HL-60 (cell line): ENCODE measurements around the gene RHEBL1.
A peak's percentile ranks its signal among the peaks of the same experiment; 100 is the strongest.

Source experiments
- DNase-seq, 2 experiments: peaks; one replicate each; pipeline ENCODE4 v3.0.0-alpha.2; 2010 to 2020; ENCODE audit warnings: low read depth in 1 of 2, low spot score in 1 of 2
- H3K27ac ChIP-seq: fragments of 250-450 bp; sonication (Bioruptor Pico); replicated peaks from 2 replicates; pipeline ENCODE4 v1.5.1; 2020; ENCODE audit warnings: mild to moderate bottlenecking, moderate library complexity
- H3K27me3 ChIP-seq: fragments of 250-450 bp; sonication (Bioruptor Pico); 2 replicates; pipeline ENCODE4 v1.5.1; 2021; ENCODE audit warnings: mild to moderate bottlenecking, moderate library complexity; ENCODE audit not compliant: insufficient read depth, poor library complexity, severe bottlenecking
- H3K4me3 ChIP-seq: replicated peaks from 2 replicates; pipeline ENCODE4 v1.5.1; 2011; ENCODE audit warnings: mild to moderate bottlenecking, control low read depth, low read length; ENCODE audit not compliant: insufficient read depth
- GABPA ChIP-seq: IDR thresholded peaks from 2 replicates; pipeline ENCODE4 v1.6.1; 2012; ENCODE audit warnings: low read depth
- POLR2AphosphoS5 ChIP-seq: IDR thresholded peaks from 2 replicates; pipeline ENCODE4 v1.6.1; 2012; ENCODE audit warnings: low read depth
- REST ChIP-seq: IDR thresholded peaks from 2 replicates; pipeline ENCODE4 v1.6.1; 2012; ENCODE audit warnings: low read depth; ENCODE audit not compliant: insufficient replicate concordance
- SPI1 ChIP-seq: IDR thresholded peaks from 2 replicates; pipeline ENCODE4 v1.6.1; 2012; ENCODE audit warnings: low read depth, mild to moderate bottlenecking, borderline replicate concordance
- TF ChIP-seq, protein P1 (sequence below): IDR thresholded peaks from one replicate; pipeline ENCODE4 v1.5.1; 2011; ENCODE audit warnings: low read length, control low read depth, inconsistent platforms; ENCODE audit not compliant: insufficient read depth

The RHEBL1 gene

DNA sequence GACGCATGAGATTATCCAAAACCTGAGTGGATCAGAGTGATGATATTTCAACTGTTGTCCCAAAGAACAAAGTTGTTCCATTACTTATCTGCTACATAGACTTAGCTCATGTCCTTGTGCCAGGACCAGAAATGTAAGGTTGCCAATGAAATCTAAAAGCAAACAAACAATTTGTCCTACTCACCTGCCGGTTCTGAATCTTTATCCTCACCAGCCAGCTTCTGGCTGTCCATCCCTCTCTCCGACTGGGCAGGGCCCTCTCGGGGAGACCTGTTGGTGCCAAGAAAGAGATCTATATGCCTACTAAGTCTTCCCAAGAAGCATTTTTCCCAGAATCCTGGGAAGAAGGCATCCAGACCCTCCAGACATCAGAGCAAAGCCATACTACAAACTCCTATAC, 14.7 kb downstream of the RHEBL1 start:
- Histone ChIP-seq H3K27me3 (no peaks in the 10 kb centered on the region), H3K4me3 (no peak overlapping the region), H3K27ac (peak overlapping the region; percentile 22; the same call in 1 of the 2 replicates)
- TF ChIP-seq POLR2AphosphoS5 = no peak
- TF ChIP-seq, protein P1, sequence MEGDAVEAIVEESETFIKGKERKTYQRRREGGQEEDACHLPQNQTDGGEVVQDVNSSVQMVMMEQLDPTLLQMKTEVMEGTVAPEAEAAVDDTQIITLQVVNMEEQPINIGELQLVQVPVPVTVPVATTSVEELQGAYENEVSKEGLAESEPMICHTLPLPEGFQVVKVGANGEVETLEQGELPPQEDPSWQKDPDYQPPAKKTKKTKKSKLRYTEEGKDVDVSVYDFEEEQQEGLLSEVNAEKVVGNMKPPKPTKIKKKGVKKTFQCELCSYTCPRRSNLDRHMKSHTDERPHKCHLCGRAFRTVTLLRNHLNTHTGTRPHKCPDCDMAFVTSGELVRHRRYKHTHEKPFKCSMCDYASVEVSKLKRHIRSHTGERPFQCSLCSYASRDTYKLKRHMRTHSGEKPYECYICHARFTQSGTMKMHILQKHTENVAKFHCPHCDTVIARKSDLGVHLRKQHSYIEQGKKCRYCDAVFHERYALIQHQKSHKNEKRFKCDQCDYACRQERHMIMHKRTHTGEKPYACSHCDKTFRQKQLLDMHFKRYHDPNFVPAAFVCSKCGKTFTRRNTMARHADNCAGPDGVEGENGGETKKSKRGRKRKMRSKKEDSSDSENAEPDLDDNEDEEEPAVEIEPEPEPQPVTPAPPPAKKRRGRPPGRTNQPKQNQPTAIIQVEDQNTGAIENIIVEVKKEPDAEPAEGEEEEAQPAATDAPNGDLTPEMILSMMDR = no peak
- TF ChIP-seq REST = no peak
- TF ChIP-seq SPI1 = no peak
- TF ChIP-seq GABPA = no peak
- no peak for DNase-seq

GRCh38 chr12:49054524-49054923, 15.3 kb downstream of the RHEBL1 start:
- DNase-seq = no peak
- H3K27me3 ChIP-seq = no peaks in the 10 kb centered on the region
- H3K27ac ChIP-seq = no peak overlapping the region
- no peak for TF ChIP-seq POLR2AphosphoS5
- TF ChIP-seq SPI1 = no peak
- no peak overlapping the region for H3K4me3 ChIP-seq

DNA sequence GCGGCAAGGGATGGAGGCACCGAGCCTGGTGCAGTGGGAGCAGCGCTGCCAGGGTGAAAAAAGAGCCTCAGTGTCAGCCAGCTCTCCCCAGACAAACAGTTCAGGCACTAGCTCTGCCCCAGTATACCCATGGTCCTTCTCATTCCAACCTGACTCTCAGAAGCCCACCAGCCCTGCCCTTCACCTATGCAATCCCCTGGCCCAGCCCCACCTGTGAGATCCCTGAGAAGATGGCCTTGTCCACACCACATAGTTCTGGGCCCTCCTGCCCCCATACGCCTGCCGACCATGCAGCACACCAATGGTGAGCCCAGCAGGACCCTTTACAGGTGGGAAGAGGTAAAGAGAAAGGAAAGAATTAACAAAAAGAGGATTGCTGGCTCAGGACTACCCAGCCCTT, 15.7 kb downstream of the RHEBL1 start:
- no peak for DNase-seq
- TF ChIP-seq REST (no peak), SPI1 (no peak), POLR2AphosphoS5 (no peak), GABPA (no peak)
- TF ChIP-seq, protein P1 = no peak
- no peak overlapping the region for H3K4me3 ChIP-seq
- no peak overlapping the region for H3K27ac ChIP-seq
- no peaks in the 10 kb centered on the region for H3K27me3 ChIP-seq

- no peaks in the 10 kb centered on the region for H3K27me3 ChIP-seq
- H3K4me3 ChIP-seq = no peak overlapping the region
- no peak overlapping the region for H3K27ac ChIP-seq
- TF ChIP-seq POLR2AphosphoS5 (no peak), REST (no peak), SPI1 (no peak), GABPA (no peak)
- TF ChIP-seq, protein P1 = no peak
- no peak for DNase-seq
These were observed 17.1 kb downstream of the RHEBL1 start for GRCh38 chr12:49052451-49053208.
